Stimulated activated CD4-positive, alpha-beta T cell treated with anti-CD3 and anti-CD28 coated beads, Interleukin-1b, Interleukin-23, amount 100 ng/mL, for 4 hours (primary cell): ENCODE results near the gene RRAS.
"Not testable (repeated sequence)": the region's sequence is repeated elsewhere in the genome, so short reads cannot be mapped to it uniquely, and the experiment has no call there.

ENCODE experiments used
- DNase-seq, 2 donors: peaks; one replicate each; pipeline ENCODE4 v3.0.0-alpha.2; 2020; ENCODE audit warnings: low read depth in 2 of 2

RRAS gene

GRCh38 chr19:49632576-49632975 is 7.4 kb downstream of the RRAS start:
- no peak for DNase-seq

- no peak for DNase-seq
Observed at GRCh38 chr19:49631610-49632192, 8.2 kb downstream of the RRAS start.

GRCh38 chr19:49631014-49631588 is 8.8 kb downstream of the RRAS start:
- DNase-seq: no peak

GRCh38 chr19:49629659-49630058 is 10.3 kb downstream of the RRAS start:
- DNase-seq: no peak

- DNase-seq: no peak
Observed at GRCh38 chr19:49626226-49626625, 13.7 kb downstream of the RRAS start.

- DNase-seq: no peak
Observed at GRCh38 chr19:49624967-49625910, 14.7 kb downstream of the RRAS start.

GRCh38 chr19:49617860-49618259 is 22.1 kb downstream of the RRAS start:
- DNase-seq: not testable (repeated sequence)

- DNase-seq: no peak
Observed at GRCh38 chr19:49616945-49617344, 23.0 kb downstream of the RRAS start.

GRCh38 chr19:49616532-49616931 is 23.4 kb downstream of the RRAS start:
- DNase-seq: no peak

GRCh38 chr19:49615861-49616260 is 24.1 kb downstream of the RRAS start:
- DNase-seq: no peak

- no peak for DNase-seq
Observed at GRCh38 chr19:49614096-49614833, 25.7 kb downstream of the RRAS start.

GRCh38 chr19:49613374-49613773 is 26.6 kb downstream of the RRAS start:
- no peak for DNase-seq

GRCh38 chr19:49609499-49610092 is 30.3 kb downstream of the RRAS start:
- no peak for DNase-seq

GRCh38 chr19:49605605-49606004 is 34.3 kb downstream of the RRAS start:
- DNase-seq: no peak

GRCh38 chr19:49602806-49603205 is 37.1 kb downstream of the RRAS start:
- no peak for DNase-seq

- no peak for DNase-seq
Observed at GRCh38 chr19:49601482-49602038, 38.4 kb downstream of the RRAS start.

- no peak for DNase-seq
Observed at GRCh38 chr19:49599378-49600295, 40.3 kb downstream of the RRAS start.

GRCh38 chr19:49597703-49597974 is 42.3 kb downstream of the RRAS start:
- DNase-seq: no peak

GRCh38 chr19:49596954-49597702 is 42.8 kb downstream of the RRAS start:
- DNase-seq: no peak

- no peak for DNase-seq
Observed at GRCh38 chr19:49596407-49596806, 43.5 kb downstream of the RRAS start.
